GM19025 (cell line): ENCODE measurements around the gene ZFP37.
A peak's percentile ranks its signal among the peaks of the same experiment; 100 is the strongest.
"Not testable (repeated sequence)": the region's sequence is repeated elsewhere in the genome, so short reads cannot be mapped to it uniquely, and the experiment has no call there.

ENCODE experiments used
- ATAC-seq: cut with Tn5 transposase; IDR thresholded peaks from one replicate; pipeline ENCODE4 v1.9.1; 2021; ENCODE audit warnings: mild to moderate bottlenecking, low read depth, moderate library complexity; ENCODE audit not compliant: unreplicated experiment

The ZFP37 gene

DNA sequence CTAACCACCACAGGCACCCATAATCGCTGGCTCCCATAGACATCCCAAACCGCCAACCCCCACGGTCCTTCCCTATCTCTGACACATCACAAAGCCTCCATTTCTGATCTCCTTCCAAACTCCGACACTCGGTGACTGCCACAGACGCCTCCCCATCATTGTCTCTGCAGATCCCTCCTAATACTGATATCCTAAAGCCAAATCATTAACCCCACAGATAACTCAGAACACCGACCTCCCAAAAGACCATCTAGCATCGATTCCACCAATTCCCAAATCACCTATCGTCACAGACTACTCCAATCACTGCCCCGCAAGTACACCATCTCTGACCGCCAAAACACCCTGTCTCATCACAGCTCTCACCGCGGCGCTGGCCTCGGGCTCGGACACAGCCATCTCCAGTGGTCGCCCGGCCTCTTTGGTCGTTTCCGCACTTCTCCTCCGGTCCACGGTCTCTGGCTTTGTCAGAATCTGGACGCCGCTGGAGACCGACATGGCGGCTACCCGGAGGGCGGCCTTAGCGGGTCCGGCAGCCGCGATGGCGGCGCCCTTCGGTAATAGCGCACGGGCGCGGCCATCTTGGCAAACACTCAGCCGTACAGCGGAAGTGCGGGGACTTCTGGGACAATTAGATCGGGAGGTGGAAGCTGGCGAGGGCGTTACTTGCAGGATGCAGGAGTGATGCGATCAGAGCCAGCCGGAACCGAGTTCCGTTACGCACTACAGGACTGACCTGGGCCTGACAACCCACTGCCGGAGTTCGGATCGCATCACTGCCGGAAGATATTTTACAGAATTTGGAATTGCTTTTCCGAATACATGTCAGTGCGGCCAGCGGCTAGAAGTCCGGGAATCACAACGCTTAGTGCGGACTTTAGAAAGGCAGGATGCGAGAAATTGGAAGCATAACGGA is at the start of gene ZFP37:
Gene ZFP37, minus strand, starts transcription at position 534 of the 916 bp plus-strand sequence. Its CDS starts 36 bp downstream, at position 498.
- ATAC-seq, result peak; percentile 96

DNA sequence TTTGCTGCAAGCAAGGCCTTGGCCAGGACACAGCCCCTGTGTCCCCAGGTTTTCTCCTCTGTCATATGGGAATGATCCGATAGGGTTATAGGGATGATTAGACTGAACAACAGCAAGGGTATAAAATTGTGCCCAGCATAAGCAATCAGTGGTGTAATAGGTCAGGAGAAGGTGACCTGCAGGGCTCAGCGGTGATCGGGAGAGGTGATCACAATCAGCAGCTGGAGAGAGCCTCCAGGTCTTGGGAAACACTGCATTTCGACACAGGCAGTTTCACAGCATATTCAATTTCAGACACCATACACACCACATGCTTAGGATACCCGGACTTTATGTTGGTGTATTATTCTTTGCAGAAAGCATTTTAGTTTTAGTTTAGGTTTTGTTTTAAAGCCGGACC is 48.8 kb upstream of the ZFP37 start:
- not testable (repeated sequence) for ATAC-seq

DNA sequence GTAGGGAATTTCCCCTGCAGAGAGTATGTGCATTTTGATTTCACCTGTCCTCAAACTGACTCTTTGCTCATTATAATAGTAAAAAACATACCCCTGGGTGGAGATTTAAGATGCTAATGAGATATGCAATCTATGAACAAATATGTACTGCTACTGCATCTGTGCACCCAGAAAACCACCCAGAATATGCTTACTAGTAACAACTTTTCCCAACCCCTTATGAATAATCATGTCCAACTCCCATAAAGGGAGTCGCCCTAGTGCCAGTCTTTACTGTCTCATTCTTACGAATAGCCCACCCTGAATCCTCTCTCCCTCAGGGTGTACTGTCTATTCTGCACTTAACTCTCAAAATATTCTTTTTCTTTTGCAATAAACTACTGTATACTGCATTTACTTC is 39.0 kb upstream of the ZFP37 start:
- no peak for ATAC-seq

DNA sequence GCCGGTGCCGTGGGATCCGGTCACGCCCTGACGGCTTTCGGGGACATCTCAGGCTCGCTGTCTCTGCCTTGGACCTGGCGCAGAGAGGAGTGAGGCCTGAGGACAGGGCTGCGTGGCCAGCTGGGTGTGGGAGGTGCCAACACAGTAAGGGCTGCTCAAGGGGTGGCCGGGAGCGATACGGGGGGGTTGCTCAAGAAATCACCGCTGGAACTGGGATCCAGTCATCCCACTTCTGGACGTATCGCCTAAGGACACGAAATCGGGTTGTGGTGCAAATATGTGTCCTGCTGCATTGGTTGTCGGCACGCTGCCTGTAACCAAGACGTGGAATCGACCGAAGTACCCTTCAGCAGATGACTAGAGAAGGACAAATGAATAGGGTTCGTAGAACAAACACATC is 33.4 kb upstream of the ZFP37 start:
- ATAC-seq, result not testable (repeated sequence)

DNA sequence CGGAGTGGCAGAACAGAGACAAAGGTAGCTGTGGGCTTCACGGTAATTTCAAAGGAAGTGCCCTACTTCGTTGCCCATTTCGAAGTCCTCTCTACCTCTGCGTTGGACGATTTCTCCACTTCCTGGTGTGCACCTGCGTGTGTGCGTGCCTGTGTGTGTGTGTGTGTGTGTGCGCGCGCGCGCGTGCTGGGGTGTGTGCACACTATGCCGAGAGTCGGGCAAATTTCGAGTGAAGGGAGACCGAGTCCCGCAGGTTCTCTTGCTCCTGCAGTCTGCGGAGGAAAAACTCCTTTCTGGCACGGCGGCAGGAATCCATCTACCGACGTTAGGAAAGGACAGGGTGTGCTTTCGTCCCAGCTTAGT is 32.6 kb upstream of the ZFP37 start:
- not testable (repeated sequence) for ATAC-seq

DNA sequence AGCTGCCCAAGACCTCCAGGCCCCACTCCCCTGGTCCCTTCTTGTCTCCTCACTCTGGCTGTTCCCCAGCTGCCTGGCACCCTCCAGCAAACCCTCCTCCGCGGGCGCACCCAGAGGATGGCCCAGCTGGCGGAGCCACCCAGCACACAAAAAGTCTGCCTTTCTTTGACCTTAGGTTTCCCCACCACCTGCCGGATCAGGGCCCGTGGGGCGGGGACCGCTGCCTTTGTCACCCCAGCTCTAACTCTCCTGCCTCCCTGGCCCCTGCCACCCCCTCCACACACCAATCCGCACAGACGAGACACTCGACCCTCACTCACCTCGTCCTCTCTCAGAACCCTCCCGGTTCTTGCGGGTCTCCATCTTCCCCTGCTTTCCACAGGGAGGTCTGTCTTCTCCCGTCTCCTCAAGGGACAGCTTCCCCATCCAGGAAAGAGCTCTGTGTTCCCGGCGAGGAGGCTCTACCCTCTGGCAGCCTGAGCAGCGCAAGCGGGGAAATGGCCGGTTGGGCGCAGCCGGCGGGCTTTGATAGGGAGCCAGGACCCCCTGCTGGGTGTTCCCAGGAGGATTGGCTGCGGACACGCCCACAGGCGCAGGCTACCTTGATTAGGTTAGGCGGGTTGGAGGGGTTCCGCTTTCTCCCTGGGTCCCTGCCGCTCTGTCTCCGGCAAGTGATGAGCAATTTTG is 32.1 kb upstream of the ZFP37 start:
- not testable (repeated sequence) for ATAC-seq

DNA sequence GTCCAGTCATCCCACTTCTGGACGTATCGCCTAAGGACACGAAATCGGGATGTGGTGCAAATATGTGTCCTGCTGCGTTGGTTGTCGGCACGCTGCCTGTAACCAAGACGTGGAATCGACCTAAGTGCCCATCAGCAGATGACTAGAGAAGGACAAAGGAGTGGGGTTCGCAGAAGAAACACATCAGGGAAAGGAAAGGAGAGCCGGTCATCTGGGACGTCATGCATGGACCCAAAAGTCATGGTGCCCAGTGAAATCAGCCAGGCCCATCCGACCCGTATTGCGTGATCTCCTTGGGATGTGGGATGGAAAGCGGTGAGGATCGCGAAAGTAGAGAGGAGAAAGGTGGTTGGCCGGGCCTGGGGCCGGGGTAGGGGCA is 6.4 kb upstream of the ZFP37 start:
- not testable (repeated sequence) for ATAC-seq

DNA sequence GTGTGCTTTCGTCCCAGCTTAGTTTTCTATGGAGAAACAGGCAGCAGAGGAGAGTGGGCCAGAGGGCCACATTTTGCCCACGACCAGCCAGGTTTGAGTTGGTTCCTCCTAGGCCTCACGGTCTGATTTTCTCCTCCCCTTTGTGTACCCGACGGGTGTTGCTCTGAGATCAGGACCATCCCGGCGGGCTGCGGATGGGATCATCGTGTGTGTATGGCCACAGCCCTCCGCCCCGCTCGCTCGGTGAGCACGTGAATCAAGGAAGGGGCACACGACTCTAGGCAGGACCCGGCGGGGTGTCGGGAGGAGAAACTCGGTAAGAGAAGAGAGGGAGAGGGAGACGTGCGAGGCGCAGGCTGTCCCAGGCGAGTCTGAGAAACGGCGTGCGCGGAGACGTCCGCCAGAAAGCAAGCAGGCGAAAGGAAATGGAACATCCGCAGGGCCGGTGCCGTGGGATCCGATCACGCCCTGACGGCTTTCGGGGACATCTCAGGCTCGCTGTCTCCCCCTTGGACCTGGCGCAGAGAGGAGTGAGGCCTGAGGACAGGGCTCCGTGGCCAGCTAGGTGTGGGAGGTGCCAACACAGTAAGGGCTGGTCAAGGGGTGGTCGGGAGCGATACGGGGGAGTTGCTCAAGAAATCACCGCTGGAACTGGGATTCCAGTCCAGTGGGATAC is 5.9 kb upstream of the ZFP37 start:
- ATAC-seq, result not testable (repeated sequence)

DNA sequence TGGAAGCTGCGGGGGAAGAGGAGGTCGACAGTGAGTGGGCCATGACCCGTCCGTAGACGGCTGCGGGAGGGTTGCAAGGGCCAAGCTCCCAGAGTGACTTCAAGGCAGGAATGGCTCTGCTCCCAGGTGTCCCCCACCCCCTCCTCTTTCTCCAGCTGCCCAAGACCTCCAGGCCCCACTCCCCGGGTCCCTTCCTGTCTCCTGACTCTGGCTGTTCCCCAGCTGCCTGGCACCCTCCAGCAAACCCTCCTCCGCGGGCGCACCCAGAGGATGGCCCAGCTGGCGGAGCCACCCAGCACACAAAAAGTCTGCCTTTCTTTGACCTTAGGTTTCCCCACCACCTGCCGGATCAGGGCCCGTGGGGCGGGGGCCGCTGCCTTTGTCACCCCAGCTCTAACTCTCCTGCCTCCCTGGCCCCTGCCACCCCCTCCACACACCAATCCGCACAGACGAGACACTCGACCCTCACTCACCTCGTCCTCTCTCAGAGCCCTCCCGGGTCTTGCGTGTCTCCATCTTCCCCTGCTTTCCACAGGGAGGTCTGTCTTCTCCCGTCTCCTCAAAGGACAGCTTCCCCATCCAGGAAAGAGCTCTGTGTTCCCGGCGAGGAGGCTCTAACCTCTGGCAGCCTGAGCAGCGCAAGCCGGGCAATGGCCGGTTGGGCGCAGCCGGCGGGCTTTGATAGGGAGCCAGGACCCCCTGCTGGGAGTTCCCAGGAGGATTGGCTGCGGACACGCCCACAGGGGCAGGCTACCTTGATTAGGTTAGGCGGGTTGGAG is 4.7 kb upstream of the ZFP37 start:
- not testable (repeated sequence) for ATAC-seq

DNA sequence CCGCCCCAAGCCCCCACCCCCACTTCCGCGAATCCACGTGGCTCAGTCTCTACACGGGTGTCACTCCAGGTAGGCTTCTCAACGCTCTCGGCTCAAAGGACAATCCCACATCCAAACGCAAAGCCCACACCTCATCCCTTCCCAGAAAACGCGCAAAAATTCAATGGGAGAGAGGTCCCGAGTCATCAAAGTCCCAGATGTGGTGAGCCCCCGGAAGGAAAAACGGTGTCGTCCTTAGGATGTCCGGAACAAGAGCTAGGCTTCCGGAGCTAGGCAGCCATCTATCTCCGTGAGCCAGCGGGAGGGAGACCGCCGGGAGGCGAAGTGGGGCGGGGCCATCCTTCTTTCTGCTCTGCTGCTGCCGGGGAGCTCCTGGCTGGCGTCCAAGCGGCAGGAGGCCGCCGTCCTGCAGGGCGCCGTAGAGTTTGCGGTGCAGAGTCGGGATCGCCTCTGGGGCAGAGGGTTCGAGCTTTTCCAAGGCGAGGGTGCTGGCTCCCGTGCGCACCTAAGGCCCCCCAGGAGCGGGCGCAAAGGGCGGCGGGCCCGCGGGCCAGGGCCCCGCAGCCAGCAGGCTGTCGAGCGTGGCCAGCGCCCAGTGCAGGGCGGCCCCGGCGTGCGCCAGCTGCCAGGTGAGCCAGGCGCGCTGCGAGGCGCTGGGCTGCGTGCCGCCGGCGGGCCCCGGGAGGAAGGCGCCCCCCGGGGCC is 3.2 kb upstream of the ZFP37 start:
- not testable (repeated sequence) for ATAC-seq

DNA sequence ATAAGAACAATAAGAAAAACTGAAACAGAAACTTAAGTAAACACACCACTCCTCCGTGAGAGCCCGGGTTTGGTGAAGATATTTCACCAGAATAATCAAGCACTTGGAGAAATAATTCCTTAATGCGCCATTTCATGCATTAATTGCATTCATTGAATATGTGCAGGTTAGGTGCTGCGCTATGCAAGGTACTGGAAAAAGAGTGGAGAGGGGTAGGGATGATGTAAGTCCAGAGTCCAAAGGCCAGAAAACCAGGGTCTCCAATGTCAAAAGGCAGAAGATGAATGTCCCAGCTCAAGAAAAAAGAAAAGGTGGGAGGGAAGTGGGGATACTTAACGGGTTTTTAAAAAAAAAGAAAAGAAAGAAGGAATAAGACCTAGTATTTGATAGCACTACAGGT is 669 bp upstream of the ZFP37 start:
- no peak for ATAC-seq

DNA sequence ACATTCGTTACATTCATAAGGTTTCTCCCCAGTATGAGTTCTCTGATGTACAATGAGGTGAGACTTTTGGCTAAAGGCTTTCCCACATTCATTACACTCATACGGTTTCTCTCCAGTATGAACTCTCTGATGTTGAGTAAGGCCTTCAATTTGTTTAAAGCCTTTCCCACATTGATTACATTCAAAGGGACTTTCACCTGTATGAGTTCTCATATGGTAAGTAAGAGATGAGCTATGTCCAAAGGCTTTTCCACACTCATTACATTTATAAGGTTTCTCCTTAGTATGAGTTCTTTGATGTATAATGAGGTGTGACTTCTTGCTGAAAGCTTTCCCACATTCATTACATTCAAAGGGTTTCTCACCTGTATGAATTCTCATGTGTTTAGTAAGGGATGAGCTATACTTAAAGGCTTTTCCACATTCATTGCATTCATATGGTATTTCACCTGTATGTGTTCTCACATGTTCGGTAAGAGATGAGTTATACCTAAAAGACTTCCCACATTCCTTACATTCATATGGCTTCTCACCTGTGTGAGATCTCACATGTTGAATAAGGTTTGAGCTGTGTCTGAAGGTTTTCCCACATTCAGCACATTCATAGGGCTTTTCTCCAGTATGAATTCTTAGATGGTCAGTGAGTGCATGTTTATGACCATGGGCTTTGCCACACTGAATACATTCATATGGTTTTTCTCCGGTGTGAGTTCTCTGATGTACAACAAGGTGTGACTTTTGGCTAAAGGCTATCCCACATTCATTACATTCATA is 13.5 kb downstream of the ZFP37 start:
- ATAC-seq, result no peak

DNA sequence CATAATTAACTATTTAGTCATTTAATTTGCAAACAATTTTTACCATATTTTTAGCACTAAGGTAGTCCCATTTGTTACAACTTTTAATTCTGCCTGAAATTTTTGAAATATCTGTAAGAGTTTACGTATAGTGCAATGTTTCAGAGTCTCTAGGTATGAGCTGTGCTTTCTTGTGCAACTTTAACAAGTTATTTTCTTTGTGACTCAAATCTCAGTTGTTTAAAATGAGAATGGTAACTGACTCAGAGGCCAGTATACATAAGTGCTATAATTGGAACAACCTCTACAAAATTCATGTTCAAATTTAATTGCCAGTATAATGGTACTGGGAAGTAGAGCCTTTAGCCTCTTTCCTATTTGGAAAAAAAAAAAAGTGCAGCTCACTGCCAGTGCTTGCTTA is 30.3 kb downstream of the ZFP37 start:
- no peak for ATAC-seq

DNA sequence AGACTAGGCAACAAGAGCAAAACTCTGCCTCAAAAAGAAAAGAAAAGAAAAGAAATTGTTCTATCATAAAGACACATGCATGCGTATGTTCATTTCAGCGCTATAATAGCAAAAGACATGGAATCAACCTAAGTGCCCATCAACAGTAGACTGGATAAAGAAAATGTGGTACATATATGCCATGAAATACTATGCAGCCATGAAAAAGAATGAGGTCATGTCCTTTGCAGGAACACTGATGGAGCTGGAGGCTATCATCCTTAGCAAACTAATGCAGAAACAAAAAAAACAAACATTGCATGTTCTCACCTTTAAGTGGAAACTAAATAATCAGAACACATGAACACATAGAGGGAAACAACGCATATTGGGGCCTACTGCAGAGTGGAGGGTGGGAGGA is 38.3 kb downstream of the ZFP37 start:
- ATAC-seq, result no peak

DNA sequence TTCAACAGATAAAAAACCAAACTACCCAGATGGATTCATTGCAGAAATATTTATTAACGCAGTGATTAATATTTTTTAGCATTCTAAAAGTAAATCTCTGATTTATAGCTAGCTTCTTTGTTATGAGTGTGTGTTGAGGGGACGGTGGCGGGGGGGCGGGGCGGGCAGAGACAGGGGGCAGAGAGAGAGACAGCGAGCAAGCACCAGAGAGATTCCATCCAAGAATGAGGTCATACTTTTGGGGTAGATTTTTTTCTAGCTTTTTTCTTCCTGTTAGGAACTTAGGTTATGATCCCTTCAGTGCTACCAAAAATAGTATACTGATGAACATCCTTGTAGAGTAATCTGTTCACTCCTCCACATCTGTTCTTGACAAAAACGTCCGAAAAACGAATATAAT is 44.0 kb downstream of the ZFP37 start:
- no peak for ATAC-seq

DNA sequence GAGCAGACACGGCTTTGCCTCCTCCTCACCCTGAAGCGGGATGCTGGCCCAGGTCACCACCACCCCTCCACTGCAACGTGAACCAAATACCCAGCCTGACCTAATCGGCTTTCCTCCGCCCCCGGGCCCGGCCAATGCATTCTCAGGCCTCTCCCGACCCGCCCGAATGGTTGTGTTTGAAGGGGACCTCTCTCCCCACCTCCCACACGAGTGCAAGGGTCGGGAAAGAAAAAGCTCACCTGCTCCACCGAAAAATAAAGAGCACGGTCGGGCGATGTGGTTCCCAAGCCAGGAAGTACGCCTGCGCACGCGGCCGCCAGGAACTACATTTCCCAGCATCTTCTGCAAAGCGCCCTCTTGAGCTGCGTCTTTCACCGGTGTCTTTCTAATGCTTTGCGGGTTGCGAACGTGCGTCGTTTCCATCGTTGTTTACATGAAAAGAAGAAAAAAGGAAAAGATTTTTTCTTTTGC is 44.6 kb downstream of the ZFP37 start, which contains the start of gene ZNF883:
Gene ZNF883, minus strand, starts transcription at position 282 of the 471 bp plus-strand sequence.
- no peak for ATAC-seq

DNA sequence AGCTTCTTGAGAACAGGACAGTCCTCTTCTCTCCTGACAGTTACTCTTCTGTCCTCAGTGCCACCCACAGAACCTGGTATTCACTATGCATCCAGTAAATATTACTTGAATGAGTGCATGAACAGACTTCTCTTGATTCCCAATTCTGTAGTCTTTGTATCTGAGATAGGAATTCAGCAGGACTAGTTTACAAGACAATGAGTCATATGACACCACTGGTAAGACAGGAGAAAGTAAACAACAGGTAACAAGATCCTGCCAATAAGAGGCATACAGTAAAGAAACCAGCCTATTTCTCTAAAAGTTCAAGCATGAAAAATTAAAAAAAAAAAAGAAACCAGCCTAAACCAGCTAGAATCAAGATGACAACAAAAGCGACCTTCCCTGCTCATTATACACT is 50.7 kb downstream of the ZFP37 start:
- no peak for ATAC-seq

DNA sequence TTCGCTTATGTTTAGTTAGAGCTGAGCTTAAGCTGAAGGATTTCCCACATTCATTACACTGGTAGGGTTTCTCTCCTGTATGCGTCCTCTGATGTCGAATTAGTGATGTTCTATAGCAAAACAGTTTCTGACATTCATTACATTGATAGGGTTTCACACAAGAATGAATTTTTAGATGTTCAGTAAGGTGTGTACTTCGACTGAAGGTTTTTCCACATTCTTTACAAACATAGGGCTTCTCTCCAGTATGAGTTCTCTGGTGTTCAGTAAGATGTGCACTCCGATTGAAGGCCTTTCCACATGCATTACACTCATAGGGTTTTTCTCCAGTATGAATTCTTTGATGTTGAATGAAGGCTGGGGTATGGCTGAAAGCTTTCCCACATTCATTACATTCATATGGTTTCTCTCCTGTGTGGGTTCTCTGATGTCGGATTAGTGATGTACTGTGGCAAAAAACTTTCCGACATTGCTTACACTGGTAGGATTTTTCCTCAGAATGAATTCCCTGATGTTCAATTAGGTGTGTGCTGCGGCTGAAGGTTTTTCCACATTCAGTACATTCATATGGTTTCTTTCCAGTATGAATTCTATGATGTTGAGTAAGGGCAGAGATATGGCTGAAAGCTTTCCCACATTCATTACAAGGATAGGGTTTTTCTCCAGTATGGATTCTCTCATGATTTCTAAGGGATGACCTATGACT is 59.1 kb downstream of the ZFP37 start:
- ATAC-seq, result no peak
